Smooth muscle cell (in vitro differentiated cells): ENCODE data around the gene SRPRB. TPM values are rescaled to one million over a fixed set of nuclear protein-coding genes. Genes with fewer than 3 reads are reported as not detected.

Experiments
- DNase-seq: peaks from one replicate; lab custom pipeline; 2025; ENCODE audit not compliant: unreplicated experiment; lab: John Stamatoyannopoulos, UW
- H2AFZ ChIP-seq: fragments of 200-600 bp; sonication (generic); 2 replicates; pipeline ENCODE4 v1.6.0; 2016; ENCODE audit warnings: antibody characterized with exemption, low read depth, mild to moderate bottlenecking
- H3F3A ChIP-seq: fragments of 200-600 bp; sonication (generic); 2 replicates; pipeline ENCODE4 v1.6.0; 2017; ENCODE audit warnings: antibody characterized with exemption, low read depth
- H3K27ac ChIP-seq: fragments of 200-600 bp; sonication (generic); 2 replicates; pipeline ENCODE4 v1.5.1; 2016; ENCODE audit warnings: low read depth, mild to moderate bottlenecking
- H3K27me3 ChIP-seq: fragments of 200-600 bp; sonication (generic); 2 replicates; pipeline ENCODE4 v1.6.1; 2016; ENCODE audit warnings: low read depth, mild to moderate bottlenecking
- H3K36me3 ChIP-seq: fragments of 200-600 bp; sonication (generic); 2 replicates; pipeline ENCODE4 v1.5.1; 2016; ENCODE audit warnings: low read depth
- H3K4me1 ChIP-seq: fragments of 200-600 bp; sonication (generic); 2 replicates; pipeline ENCODE4 v1.5.1; 2016; ENCODE audit warnings: low read depth
- H3K4me2 ChIP-seq: fragments of 200-600 bp; sonication (generic); 2 replicates; pipeline ENCODE4 v1.6.0; 2016; ENCODE audit warnings: mild to moderate bottlenecking
- H3K4me3 ChIP-seq: fragments of 200-600 bp; sonication (generic); 2 replicates; pipeline ENCODE4 v1.5.1; 2016; ENCODE audit warnings: mild to moderate bottlenecking
- H3K79me2 ChIP-seq: fragments of 200-600 bp; sonication (generic); 2 replicates; pipeline ENCODE4 v1.6.0; 2016; ENCODE audit warnings: low read depth, mild to moderate bottlenecking
- H3K9ac ChIP-seq: fragments of 200-600 bp; sonication (generic); 2 replicates; pipeline ENCODE4 v1.6.0; 2016; ENCODE audit warnings: low read depth
- H3K9me3 ChIP-seq: fragments of 200-600 bp; sonication (generic); replicated peaks from 2 replicates; pipeline ENCODE4 v1.5.1; 2016; ENCODE audit warnings: low read depth
- H4K20me1 ChIP-seq: fragments of 200-600 bp; sonication (generic); 2 replicates; pipeline ENCODE4 v1.6.0; 2016; ENCODE audit warnings: low read depth
- WGBS: methylation state at CpG from one replicate; pipeline ENCODE4 v1.1.7; 2016; ENCODE audit warnings: low lambda C conversion rate; 5-methylcytosine and 5-hydroxymethylcytosine counted together
- polyA plus RNA-seq: library from polyadenylated mRNA; unstranded; fragments of >200 nt; fragmentation: Nextera tagmentation; extraction: Ambion mirVana; gene quantifications from 2 replicates; pipeline ENCODE4 v1.2.1, GENCODE V29; 2016
- total RNA-seq: library from RNA; depleted of rRNA; stranded (reverse); fragments of >200 nt; gene quantifications from 2 replicates; pipeline ENCODE4 v1.2.3, GENCODE V29; 2014
- TF ChIP-seq, protein P1 (sequence below): fragments of 200-600 bp; sonication (generic); IDR thresholded peaks from 2 replicates; pipeline ENCODE4 v1.5.1; 2017; ENCODE audit warnings: borderline replicate concordance, mild to moderate bottlenecking, antibody characterized with exemption; ENCODE audit not compliant: insufficient read depth, poor library complexity, severe bottlenecking

Gene SRPRB
- total and polyA plus RNA-seq, 2 experiments from 2014 or later: 59.3 to 78.9 TPM

DNA sequence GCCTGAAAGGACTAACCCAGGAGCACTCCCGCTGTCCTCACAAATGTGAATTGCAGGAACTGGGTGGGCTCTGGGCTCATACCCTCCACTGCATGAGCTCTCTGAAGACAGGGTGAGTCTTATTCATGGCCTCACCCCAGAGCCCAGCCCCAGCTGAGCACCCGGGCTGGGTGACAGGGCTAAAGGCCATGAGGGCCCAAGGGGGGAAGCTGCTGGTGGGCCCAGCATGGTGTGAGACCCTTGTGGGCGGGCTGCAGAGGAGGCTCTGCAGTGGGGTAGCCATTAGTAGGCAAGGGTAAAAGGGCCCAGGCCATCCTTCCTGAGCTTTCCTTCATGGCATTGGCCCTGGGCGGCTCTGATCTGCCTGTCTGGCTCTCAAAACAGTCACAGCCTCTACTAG is 30.3 kb downstream of the SRPRB start:
- TF ChIP-seq, protein P1, sequence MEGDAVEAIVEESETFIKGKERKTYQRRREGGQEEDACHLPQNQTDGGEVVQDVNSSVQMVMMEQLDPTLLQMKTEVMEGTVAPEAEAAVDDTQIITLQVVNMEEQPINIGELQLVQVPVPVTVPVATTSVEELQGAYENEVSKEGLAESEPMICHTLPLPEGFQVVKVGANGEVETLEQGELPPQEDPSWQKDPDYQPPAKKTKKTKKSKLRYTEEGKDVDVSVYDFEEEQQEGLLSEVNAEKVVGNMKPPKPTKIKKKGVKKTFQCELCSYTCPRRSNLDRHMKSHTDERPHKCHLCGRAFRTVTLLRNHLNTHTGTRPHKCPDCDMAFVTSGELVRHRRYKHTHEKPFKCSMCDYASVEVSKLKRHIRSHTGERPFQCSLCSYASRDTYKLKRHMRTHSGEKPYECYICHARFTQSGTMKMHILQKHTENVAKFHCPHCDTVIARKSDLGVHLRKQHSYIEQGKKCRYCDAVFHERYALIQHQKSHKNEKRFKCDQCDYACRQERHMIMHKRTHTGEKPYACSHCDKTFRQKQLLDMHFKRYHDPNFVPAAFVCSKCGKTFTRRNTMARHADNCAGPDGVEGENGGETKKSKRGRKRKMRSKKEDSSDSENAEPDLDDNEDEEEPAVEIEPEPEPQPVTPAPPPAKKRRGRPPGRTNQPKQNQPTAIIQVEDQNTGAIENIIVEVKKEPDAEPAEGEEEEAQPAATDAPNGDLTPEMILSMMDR: no peak
- H3F3A ChIP-seq: no peaks in the 10 kb centered on the region
- H3K4me1 ChIP-seq: no peaks in the 10 kb centered on the region
- no peak overlapping the region for H3K4me2 ChIP-seq
- no peak overlapping the region for H3K27ac ChIP-seq
- H3K9ac ChIP-seq: no peak overlapping the region
- no peaks in the 10 kb centered on the region for H4K20me1 ChIP-seq
- H3K4me3 ChIP-seq: no peak overlapping the region
- no peaks in the 10 kb centered on the region for H3K27me3 ChIP-seq
- WGBS: 84% methylated on average over 4 of the region's 4 CpGs
- H3K79me2 ChIP-seq: no peaks in the 10 kb centered on the region
- no peaks in the 10 kb centered on the region for H3K36me3 ChIP-seq
- no peaks in the 10 kb centered on the region for H3K9me3 ChIP-seq
- DNase-seq: no peak
- H2AFZ ChIP-seq: no peak overlapping the region

DNA sequence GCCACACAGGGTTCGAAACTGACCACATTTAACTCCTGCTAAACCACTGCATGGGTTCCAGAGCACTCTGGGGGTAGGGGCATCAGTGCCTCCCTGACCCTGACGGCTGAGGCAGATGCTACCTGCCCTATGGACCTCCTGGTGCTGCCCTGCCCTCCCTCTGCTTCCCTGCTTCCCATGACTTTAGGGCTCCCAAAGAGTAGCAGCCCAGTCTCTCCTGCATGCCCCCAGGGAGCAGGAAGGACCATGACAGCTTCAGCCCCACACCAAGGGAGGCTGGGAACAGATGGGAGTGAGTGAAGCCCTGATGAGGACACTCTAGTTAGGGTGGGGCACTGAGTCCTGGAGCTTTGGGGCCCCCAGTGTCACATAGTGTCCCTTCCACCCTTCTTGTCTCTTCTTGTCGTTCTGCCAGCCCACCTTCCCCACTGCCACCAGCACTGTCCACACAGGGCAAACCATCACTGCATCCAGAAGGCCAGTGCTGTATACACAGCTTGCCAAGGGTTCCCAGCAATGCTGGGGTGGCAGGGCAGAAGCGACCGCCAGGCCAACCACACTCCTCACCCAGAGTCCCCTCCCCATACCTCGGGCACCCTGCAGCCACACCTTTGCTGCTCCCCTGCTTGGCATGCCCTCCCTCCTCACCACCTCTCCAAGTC is 31.0 kb downstream of the SRPRB start:
- Histone ChIP-seq H4K20me1 (no peaks in the 10 kb centered on the region), H3K4me3 (no peak overlapping the region), H3K36me3 (no peaks in the 10 kb centered on the region), H3K27ac (no peak overlapping the region), H2AFZ (no peak overlapping the region), H3K27me3 (no peaks in the 10 kb centered on the region), H3K4me1 (no peaks in the 10 kb centered on the region), H3K79me2 (no peaks in the 10 kb centered on the region), H3K9me3 (no peaks in the 10 kb centered on the region), H3K9ac (no peak overlapping the region), H3K4me2 (no peak overlapping the region), H3F3A (no peaks in the 10 kb centered on the region)
- TF ChIP-seq, protein P1: no peak
- WGBS: 88% methylated on average over 6 of the region's 6 CpGs
- DNase-seq: no peak

DNA sequence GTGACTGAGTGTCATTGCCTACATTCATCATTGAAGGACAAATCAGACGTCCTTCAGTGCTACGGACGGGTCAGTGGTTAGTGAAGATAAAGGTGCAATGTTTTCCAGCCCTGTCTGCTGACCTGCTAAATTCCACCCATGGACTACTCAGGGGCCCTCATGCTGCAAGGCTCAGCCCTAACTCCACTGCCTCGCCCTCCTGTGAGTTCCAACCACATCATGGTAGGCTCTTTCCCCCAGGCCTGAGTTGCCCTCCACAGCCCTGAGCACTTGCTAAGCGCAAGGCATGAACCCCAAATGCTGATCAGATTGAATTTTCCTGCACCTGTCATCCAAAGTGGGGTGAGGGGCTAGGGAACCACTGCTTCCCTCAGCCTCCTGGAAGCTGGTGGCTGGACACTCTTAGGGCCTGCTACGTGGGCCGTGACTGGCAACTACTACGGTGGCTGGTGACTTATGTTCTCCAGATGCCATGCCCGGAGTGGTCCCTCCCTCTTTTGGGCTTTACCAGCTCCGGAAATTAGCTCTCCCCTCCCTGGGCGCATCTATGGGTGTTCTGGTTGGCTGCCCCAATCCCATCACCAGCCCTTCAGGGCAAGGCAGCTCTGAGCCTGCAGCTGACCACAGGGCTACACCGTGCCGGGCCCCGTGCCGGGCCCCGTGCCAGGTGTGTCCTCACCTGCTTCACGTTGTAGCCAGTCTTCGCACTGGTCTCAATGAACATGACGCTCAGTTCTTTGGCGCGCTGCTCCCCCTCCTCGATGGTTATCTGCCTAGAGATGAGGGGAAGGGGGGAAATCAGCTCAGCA is 32.1 kb downstream of the SRPRB start:
- Histone ChIP-seq H3K4me3 (no peak overlapping the region), H3F3A (no peaks in the 10 kb centered on the region), H3K9me3 (no peaks in the 10 kb centered on the region), H3K4me2 (no peak overlapping the region), H4K20me1 (no peaks in the 10 kb centered on the region), H3K36me3 (no peaks in the 10 kb centered on the region), H3K4me1 (no peaks in the 10 kb centered on the region), H2AFZ (no peak overlapping the region), H3K27ac (no peak overlapping the region), H3K9ac (no peak overlapping the region), H3K79me2 (no peaks in the 10 kb centered on the region), H3K27me3 (no peaks in the 10 kb centered on the region)
- DNase-seq: no peak
- TF ChIP-seq, protein P1: no peak
- WGBS: 92% methylated on average over 22 of the region's 22 CpGs
